ENCODE measurements around the gene CABLES1.

The CABLES1 gene

DNA sequence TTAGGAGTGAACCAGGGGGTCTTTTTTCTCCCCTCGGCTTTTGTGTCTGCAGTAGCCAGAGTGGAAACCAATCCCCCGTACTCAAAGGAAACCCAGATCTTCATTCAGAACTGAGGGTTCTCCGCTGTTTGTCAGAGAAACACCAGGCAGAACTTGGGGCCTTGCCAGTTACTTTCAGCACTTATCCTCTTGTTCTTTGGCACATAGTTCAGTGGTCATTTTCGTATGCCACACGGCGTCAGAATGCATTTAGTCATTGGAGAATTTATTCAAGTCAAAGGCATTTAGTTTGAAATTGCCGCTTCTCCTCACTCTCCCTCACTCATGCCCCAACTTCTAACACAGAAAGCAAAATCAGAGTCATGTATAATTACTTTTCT is 102.9 kb downstream of the CABLES1 start:
- H3K4me2 ChIP-seq (ENCODE audit: low read depth, low read length, poor library complexity, severe bottlenecking): no peak overlapping the region
- H3K36me3 ChIP-seq (ENCODE audit: low read length): no peaks in the 10 kb centered on the region
- TF ChIP-seq EZH2phosphoT487 (conservative IDR thresholded peaks at IDR 0.05; ENCODE audit: low read length): no peak
- TF ChIP-seq, protein P1, sequence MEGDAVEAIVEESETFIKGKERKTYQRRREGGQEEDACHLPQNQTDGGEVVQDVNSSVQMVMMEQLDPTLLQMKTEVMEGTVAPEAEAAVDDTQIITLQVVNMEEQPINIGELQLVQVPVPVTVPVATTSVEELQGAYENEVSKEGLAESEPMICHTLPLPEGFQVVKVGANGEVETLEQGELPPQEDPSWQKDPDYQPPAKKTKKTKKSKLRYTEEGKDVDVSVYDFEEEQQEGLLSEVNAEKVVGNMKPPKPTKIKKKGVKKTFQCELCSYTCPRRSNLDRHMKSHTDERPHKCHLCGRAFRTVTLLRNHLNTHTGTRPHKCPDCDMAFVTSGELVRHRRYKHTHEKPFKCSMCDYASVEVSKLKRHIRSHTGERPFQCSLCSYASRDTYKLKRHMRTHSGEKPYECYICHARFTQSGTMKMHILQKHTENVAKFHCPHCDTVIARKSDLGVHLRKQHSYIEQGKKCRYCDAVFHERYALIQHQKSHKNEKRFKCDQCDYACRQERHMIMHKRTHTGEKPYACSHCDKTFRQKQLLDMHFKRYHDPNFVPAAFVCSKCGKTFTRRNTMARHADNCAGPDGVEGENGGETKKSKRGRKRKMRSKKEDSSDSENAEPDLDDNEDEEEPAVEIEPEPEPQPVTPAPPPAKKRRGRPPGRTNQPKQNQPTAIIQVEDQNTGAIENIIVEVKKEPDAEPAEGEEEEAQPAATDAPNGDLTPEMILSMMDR (IDR thresholded peaks at IDR 0.05; ENCODE audit: insufficient read depth, low read length, poor library complexity, severe bottlenecking): no peak
- H3K9me2 ChIP-seq (replicated peaks; ENCODE audit: insufficient read depth, low read length): no peaks in the 10 kb centered on the region
- H3K79me2 ChIP-seq (ENCODE audit: insufficient read depth, low read length): no peaks in the 10 kb centered on the region
- no peaks in the 10 kb centered on the region for H4K20me1 ChIP-seq (ENCODE audit: low read depth, low read length)
- H3F3A ChIP-seq (ENCODE audit: insufficient read depth): no peaks in the 10 kb centered on the region; the same call in 1 of the 2 replicates
- no peak overlapping the region for H3K4me3 ChIP-seq (ENCODE audit: insufficient read depth, low read length, poor library complexity, severe bottlenecking)
- no peak overlapping the region for H3K9ac ChIP-seq (ENCODE audit: low read length)
- H3K9me3 ChIP-seq (ENCODE audit: insufficient read depth, low read length): no peaks in the 10 kb centered on the region
- no peaks in the 10 kb centered on the region for H3K27me3 ChIP-seq (ENCODE audit: low read length)
- no peak overlapping the region for H2AFZ ChIP-seq (ENCODE audit: low read depth, low read length, severe bottlenecking)
- H3K27ac ChIP-seq (ENCODE audit: low read depth, low read length): no peak overlapping the region

DNA sequence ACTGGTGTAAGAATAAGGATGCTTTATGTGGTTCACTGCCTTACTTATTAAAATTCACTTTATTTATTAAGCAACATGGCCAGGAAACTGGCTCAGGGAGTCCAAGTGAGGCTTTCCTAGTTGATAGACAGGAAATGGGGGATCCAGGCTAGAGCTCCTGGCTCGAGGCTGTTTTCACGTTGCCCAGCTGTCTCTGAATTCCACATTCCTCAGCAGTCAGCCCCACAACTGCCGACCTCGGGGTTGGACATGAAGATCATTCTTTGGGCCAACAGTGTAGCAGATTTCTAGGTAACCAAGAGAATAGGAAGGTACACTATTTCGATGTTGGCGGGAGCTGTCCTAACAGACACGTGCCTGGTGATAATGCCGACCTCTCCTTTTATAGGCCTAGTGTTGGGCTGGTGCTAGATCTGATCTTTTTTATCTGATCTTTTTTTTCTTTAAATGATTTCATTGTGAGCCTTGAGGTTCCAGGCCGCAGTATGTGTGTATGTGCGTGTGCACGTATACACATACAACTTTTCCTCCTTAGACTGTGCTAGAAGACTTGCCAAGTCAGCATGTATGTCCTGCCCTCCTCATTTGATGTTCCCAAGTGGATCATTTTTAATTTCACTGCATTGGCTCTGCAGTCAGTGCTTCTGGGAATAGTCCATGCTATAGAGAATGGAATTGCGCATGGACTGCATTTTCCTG is 103.5 kb downstream of the CABLES1 start:
- no peak overlapping the region for H3K4me3 ChIP-seq (ENCODE audit: insufficient read depth, low read length, poor library complexity, severe bottlenecking)
- H3K9ac ChIP-seq (ENCODE audit: low read length): no peak overlapping the region
- no peaks in the 10 kb centered on the region for H3K9me3 ChIP-seq (ENCODE audit: insufficient read depth, low read length)
- no peaks in the 10 kb centered on the region for H3K9me2 ChIP-seq (replicated peaks; ENCODE audit: insufficient read depth, low read length)
- no peak overlapping the region for H3K27ac ChIP-seq (ENCODE audit: low read depth, low read length)
- H3K79me2 ChIP-seq (ENCODE audit: insufficient read depth, low read length): no peaks in the 10 kb centered on the region
- H3F3A ChIP-seq (ENCODE audit: insufficient read depth): no peaks in the 10 kb centered on the region; the same call in 1 of the 2 replicates
- no peak overlapping the region for H3K4me2 ChIP-seq (ENCODE audit: low read depth, low read length, poor library complexity, severe bottlenecking)
- no peaks in the 10 kb centered on the region for H3K36me3 ChIP-seq (ENCODE audit: low read length)
- H2AFZ ChIP-seq (ENCODE audit: low read depth, low read length, severe bottlenecking): no peak overlapping the region
- no peak for TF ChIP-seq EZH2phosphoT487 (conservative IDR thresholded peaks at IDR 0.05; ENCODE audit: low read length)
- TF ChIP-seq, protein P1 (IDR thresholded peaks at IDR 0.05; ENCODE audit: insufficient read depth, low read length, poor library complexity, severe bottlenecking): no peak
- H3K27me3 ChIP-seq (ENCODE audit: low read length): no peaks in the 10 kb centered on the region
- no peaks in the 10 kb centered on the region for H4K20me1 ChIP-seq (ENCODE audit: low read depth, low read length)

DNA sequence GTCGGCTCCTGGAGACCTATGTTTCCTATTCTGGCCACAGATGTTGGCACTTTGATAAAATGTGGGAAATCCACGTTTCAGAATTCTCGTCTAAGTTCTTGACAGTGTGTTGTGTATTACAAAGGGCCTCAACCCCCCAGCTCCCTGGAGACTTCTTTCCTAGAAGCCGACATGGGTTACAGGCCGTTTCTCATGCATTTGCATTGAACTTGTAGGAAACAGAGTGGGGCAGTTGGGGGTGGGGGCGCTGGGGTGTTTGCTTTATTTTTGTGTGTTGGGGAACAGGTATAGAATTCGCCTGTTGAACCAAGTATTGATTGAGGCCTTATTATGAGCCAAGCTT is 104.0 kb downstream of the CABLES1 start:
- H3K9ac ChIP-seq (ENCODE audit: low read length): no peak overlapping the region
- H2AFZ ChIP-seq (ENCODE audit: low read depth, low read length, severe bottlenecking): no peak overlapping the region
- no peaks in the 10 kb centered on the region for H3K36me3 ChIP-seq (ENCODE audit: low read length)
- H3K4me2 ChIP-seq (ENCODE audit: low read depth, low read length, poor library complexity, severe bottlenecking): no peak overlapping the region
- H3F3A ChIP-seq (ENCODE audit: insufficient read depth): no peaks in the 10 kb centered on the region; the same call in 1 of the 2 replicates
- TF ChIP-seq EZH2phosphoT487 (conservative IDR thresholded peaks at IDR 0.05; ENCODE audit: low read length): no peak
- H3K27ac ChIP-seq (ENCODE audit: low read depth, low read length): no peak overlapping the region
- H4K20me1 ChIP-seq (ENCODE audit: low read depth, low read length): no peaks in the 10 kb centered on the region
- no peaks in the 10 kb centered on the region for H3K9me2 ChIP-seq (replicated peaks; ENCODE audit: insufficient read depth, low read length)
- H3K27me3 ChIP-seq (ENCODE audit: low read length): no peaks in the 10 kb centered on the region
- no peaks in the 10 kb centered on the region for H3K9me3 ChIP-seq (ENCODE audit: insufficient read depth, low read length)
- H3K79me2 ChIP-seq (ENCODE audit: insufficient read depth, low read length): no peaks in the 10 kb centered on the region
- H3K4me3 ChIP-seq (ENCODE audit: insufficient read depth, low read length, poor library complexity, severe bottlenecking): no peak overlapping the region

DNA sequence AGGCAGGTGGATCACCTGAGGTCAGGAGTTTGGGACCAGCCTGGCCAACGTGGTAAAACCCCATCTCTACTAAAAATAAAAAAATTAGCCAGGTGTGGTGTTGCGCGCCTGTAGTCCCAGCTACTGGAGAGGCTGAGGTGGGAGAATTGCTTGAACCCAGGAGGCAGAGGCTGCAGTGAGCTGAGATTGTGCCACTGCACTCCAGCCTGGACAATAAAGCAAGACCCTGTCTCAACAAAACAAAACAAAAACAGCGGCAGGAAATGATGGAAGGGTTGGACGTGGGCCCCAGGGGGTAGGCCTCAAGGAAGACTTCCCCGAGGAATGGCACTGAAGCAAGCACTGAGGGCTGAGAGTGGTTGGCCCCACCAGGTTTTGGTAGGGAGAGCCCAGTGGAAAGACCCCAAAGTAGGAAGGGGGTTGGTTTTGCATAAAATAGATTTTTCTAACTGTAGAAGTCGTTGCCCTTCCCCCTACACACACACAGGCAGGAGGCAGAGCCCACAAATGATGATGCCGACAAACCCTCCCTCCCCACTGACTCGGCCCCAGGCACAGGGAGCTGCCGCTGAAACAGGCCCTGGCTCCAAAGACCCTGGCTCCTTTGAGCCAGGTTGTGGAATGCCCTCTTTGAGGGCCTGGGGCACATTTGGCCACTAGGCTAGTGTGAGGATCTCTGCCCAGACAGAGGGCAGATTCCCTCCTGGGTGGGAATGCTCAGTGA is 104.8 kb downstream of the CABLES1 start:
- Histone ChIP-seq H3K27ac (ENCODE audit: low read depth, low read length) (no peak overlapping the region), H3K9me3 (ENCODE audit: insufficient read depth, low read length) (no peaks in the 10 kb centered on the region), H3K79me2 (ENCODE audit: insufficient read depth, low read length) (no peaks in the 10 kb centered on the region), H3K9ac (ENCODE audit: low read length) (no peak overlapping the region), H3K9me2 (replicated peaks; ENCODE audit: insufficient read depth, low read length) (no peaks in the 10 kb centered on the region), H2AFZ (ENCODE audit: low read depth, low read length, severe bottlenecking) (no peak overlapping the region), H3K27me3 (ENCODE audit: low read length) (no peaks in the 10 kb centered on the region), H4K20me1 (ENCODE audit: low read depth, low read length) (no peaks in the 10 kb centered on the region), H3K4me2 (ENCODE audit: low read depth, low read length, poor library complexity, severe bottlenecking) (no peak overlapping the region), H3K36me3 (ENCODE audit: low read length) (no peaks in the 10 kb centered on the region), H3F3A (ENCODE audit: insufficient read depth) (no peaks in the 10 kb centered on the region; the same call in 1 of the 2 replicates), H3K4me3 (ENCODE audit: insufficient read depth, low read length, poor library complexity, severe bottlenecking) (no peak overlapping the region)
- TF ChIP-seq EZH2phosphoT487 (conservative IDR thresholded peaks at IDR 0.05; ENCODE audit: low read length): no peak
- TF ChIP-seq, protein P1 (IDR thresholded peaks at IDR 0.05; ENCODE audit: insufficient read depth, low read length, poor library complexity, severe bottlenecking): no peak

All from SU-DHL-6 (cell line).